Memory B cell (primary cell): ENCODE measurements around the gene METTL13.

Source experiments
- ATAC-seq: fragments of 150-1000 bp; cut with Tn5 transposase; 2 replicates; pipeline ENCODE4 v1.10.0; 2021; ENCODE audit warnings: low read depth, mild to moderate bottlenecking, moderate library complexity
- DNase-seq, 2 donors: peaks; one replicate each; pipeline ENCODE4 v3.0.0; 2022; ENCODE audit warnings: low spot score in 2 of 2
- H3K27ac Mint-ChIP-seq: one replicate; pipeline ENCODE4 v1.8.0; 2022; ENCODE audit warnings: mild to moderate bottlenecking, moderate library complexity, mixed read lengths
- H3K27me3 Mint-ChIP-seq: one replicate; pipeline ENCODE4 v1.8.0; 2022; ENCODE audit warnings: mixed read lengths
- H3K36me3 Mint-ChIP-seq: one replicate; pipeline ENCODE4 v1.8.0; 2022; ENCODE audit warnings: mild to moderate bottlenecking, mixed read lengths
- H3K4me1 Mint-ChIP-seq: one replicate; pipeline ENCODE4 v1.8.0; 2022; ENCODE audit warnings: mixed read lengths
- H3K4me3 Mint-ChIP-seq: one replicate; pipeline ENCODE4 v1.8.0; 2022; ENCODE audit warnings: mild to moderate bottlenecking, moderate library complexity, mixed read lengths
- H3K9me3 Mint-ChIP-seq: one replicate; pipeline ENCODE4 v1.8.0; 2022; ENCODE audit warnings: mixed read lengths

The METTL13 gene

GRCh38 chr1:171753685-171754352, 27.6 kb upstream of the METTL13 start:
- Mint-ChIP-seq H3K4me1 (no peaks in the 10 kb centered on the region), H3K9me3 (no peaks in the 10 kb centered on the region), H3K4me3 (no peak overlapping the region), H3K27me3 (peaks cover 12% of the 10 kb centered on the region), H3K36me3 (no peaks in the 10 kb centered on the region), H3K27ac (no peak overlapping the region)
- no peak for DNase-seq
- no peak for ATAC-seq

GRCh38 chr1:171754353-171754705, 27.1 kb upstream of the METTL13 start:
- H3K27me3 Mint-ChIP-seq = peaks cover 12% of the 10 kb centered on the region
- no peaks in the 10 kb centered on the region for H3K4me1 Mint-ChIP-seq
- DNase-seq (no peak), ATAC-seq (no peak)
- no peaks in the 10 kb centered on the region for H3K36me3 Mint-ChIP-seq
- H3K27ac Mint-ChIP-seq = no peak overlapping the region
- no peaks in the 10 kb centered on the region for H3K9me3 Mint-ChIP-seq
- no peak overlapping the region for H3K4me3 Mint-ChIP-seq

- Mint-ChIP-seq H3K27ac (no peak overlapping the region), H3K4me3 (no peak overlapping the region), H3K4me1 (no peaks in the 10 kb centered on the region), H3K27me3 (peaks cover 12% of the 10 kb centered on the region), H3K36me3 (no peaks in the 10 kb centered on the region), H3K9me3 (no peaks in the 10 kb centered on the region)
- no peak for ATAC-seq
- no peak for DNase-seq
These were observed 26.5 kb upstream of the METTL13 start for GRCh38 chr1:171754971-171755370.

- no peak overlapping the region for H3K4me3 Mint-ChIP-seq
- H3K27me3 Mint-ChIP-seq = peaks cover 12% of the 10 kb centered on the region
- H3K4me1 Mint-ChIP-seq = no peaks in the 10 kb centered on the region
- no peaks in the 10 kb centered on the region for H3K9me3 Mint-ChIP-seq
- no peak for DNase-seq
- no peak overlapping the region for H3K27ac Mint-ChIP-seq
- ATAC-seq = no peak
- H3K36me3 Mint-ChIP-seq = no peaks in the 10 kb centered on the region
These were observed 24.6 kb upstream of the METTL13 start for GRCh38 chr1:171756856-171757255.

GRCh38 chr1:171758011-171758410, 23.4 kb upstream of the METTL13 start:
- ATAC-seq (no peak), DNase-seq (no peak)
- Mint-ChIP-seq H3K4me3 (no peak overlapping the region), H3K36me3 (no peaks in the 10 kb centered on the region), H3K27ac (no peak overlapping the region), H3K4me1 (no peaks in the 10 kb centered on the region), H3K9me3 (no peaks in the 10 kb centered on the region), H3K27me3 (peaks cover 12% of the 10 kb centered on the region)

- Mint-ChIP-seq H3K4me3 (no peak overlapping the region), H3K4me1 (no peaks in the 10 kb centered on the region), H3K27ac (no peak overlapping the region), H3K36me3 (no peaks in the 10 kb centered on the region), H3K27me3 (peaks cover 3% of the 10 kb centered on the region), H3K9me3 (no peaks in the 10 kb centered on the region)
- ATAC-seq = no peak
- no peak for DNase-seq
These were observed 19.3 kb upstream of the METTL13 start for GRCh38 chr1:171762143-171762563.

- no peak overlapping the region for H3K27ac Mint-ChIP-seq
- no peaks in the 10 kb centered on the region for H3K4me1 Mint-ChIP-seq
- no peak for ATAC-seq
- no peak overlapping the region for H3K4me3 Mint-ChIP-seq
- H3K27me3 Mint-ChIP-seq = peaks cover 3% of the 10 kb centered on the region
- no peaks in the 10 kb centered on the region for H3K36me3 Mint-ChIP-seq
- no peaks in the 10 kb centered on the region for H3K9me3 Mint-ChIP-seq
- DNase-seq = no peak
These were observed 17.7 kb upstream of the METTL13 start for GRCh38 chr1:171763764-171764163.

- H3K27me3 Mint-ChIP-seq = no peaks in the 10 kb centered on the region
- H3K9me3 Mint-ChIP-seq = no peaks in the 10 kb centered on the region
- H3K4me1 Mint-ChIP-seq = peaks cover 3% of the 10 kb centered on the region
- no peaks in the 10 kb centered on the region for H3K36me3 Mint-ChIP-seq
- H3K27ac Mint-ChIP-seq = no peak overlapping the region
- DNase-seq (no peak), ATAC-seq (no peak)
- H3K4me3 Mint-ChIP-seq = no peak overlapping the region
These were observed 12.3 kb upstream of the METTL13 start for GRCh38 chr1:171769171-171769570.

- Mint-ChIP-seq H3K4me1 (peaks cover 3% of the 10 kb centered on the region), H3K27me3 (no peaks in the 10 kb centered on the region), H3K36me3 (no peaks in the 10 kb centered on the region), H3K4me3 (no peak overlapping the region), H3K9me3 (no peaks in the 10 kb centered on the region), H3K27ac (no peak overlapping the region)
- DNase-seq (no peak), ATAC-seq (no peak)
These were observed 11.7 kb upstream of the METTL13 start for GRCh38 chr1:171769754-171770153.

- no peak for DNase-seq
- H3K4me1 Mint-ChIP-seq = peaks cover 3% of the 10 kb centered on the region
- no peak overlapping the region for H3K27ac Mint-ChIP-seq
- ATAC-seq = peak; percentile 46
- H3K36me3 Mint-ChIP-seq = no peaks in the 10 kb centered on the region
- H3K9me3 Mint-ChIP-seq = no peaks in the 10 kb centered on the region
- no peaks in the 10 kb centered on the region for H3K27me3 Mint-ChIP-seq
- no peak overlapping the region for H3K4me3 Mint-ChIP-seq
These were observed 9.1 kb upstream of the METTL13 start for GRCh38 chr1:171772312-171772711.

GRCh38 chr1:171780583-171781175, 781 bp upstream of the METTL13 start:
- Mint-ChIP-seq H3K4me1 (peaks cover 26% of the 10 kb centered on the region), H3K9me3 (no peaks in the 10 kb centered on the region), H3K4me3 (peak overlapping the region; percentile 99), H3K27me3 (no peaks in the 10 kb centered on the region), H3K36me3 (peaks cover 4% of the 10 kb centered on the region), H3K27ac (peak overlapping the region; percentile 99)
- no peak for DNase-seq
- ATAC-seq = no peak

GRCh38 chr1:171783816-171784530, 2.5 kb downstream of the METTL13 start:
- Mint-ChIP-seq H3K9me3 (no peaks in the 10 kb centered on the region), H3K36me3 (peaks cover 27% of the 10 kb centered on the region), H3K4me1 (peaks cover 29% of the 10 kb centered on the region), H3K4me3 (peak overlapping the region; percentile 16), H3K27ac (no peak overlapping the region), H3K27me3 (no peaks in the 10 kb centered on the region)
- ATAC-seq = no peak
- no peak for DNase-seq

- H3K4me1 Mint-ChIP-seq = peaks cover 29% of the 10 kb centered on the region
- H3K27me3 Mint-ChIP-seq = no peaks in the 10 kb centered on the region
- no peak overlapping the region for H3K27ac Mint-ChIP-seq
- no peaks in the 10 kb centered on the region for H3K9me3 Mint-ChIP-seq
- no peak overlapping the region for H3K4me3 Mint-ChIP-seq
- no peak for DNase-seq
- ATAC-seq = no peak
- H3K36me3 Mint-ChIP-seq = peaks cover 34% of the 10 kb centered on the region
These were observed 3.3 kb downstream of the METTL13 start for GRCh38 chr1:171784784-171785183.

GRCh38 chr1:171785766-171786165, 4.3 kb downstream of the METTL13 start:
- DNase-seq = no peak
- peaks cover 40% of the 10 kb centered on the region for H3K36me3 Mint-ChIP-seq

More at GRCh38 chr1:171785766-171786165, 4.3 kb downstream of the METTL13 start:
- no peak overlapping the region for H3K4me3 Mint-ChIP-seq
- no peaks in the 10 kb centered on the region for H3K27me3 Mint-ChIP-seq
- peaks cover 28% of the 10 kb centered on the region for H3K4me1 Mint-ChIP-seq
- ATAC-seq = no peak
- H3K27ac Mint-ChIP-seq = no peak overlapping the region
- no peaks in the 10 kb centered on the region for H3K9me3 Mint-ChIP-seq
